K562 (cell line): Measurements from ENCODE around the gene GALNT13. TPM values are rescaled to one million over a fixed set of nuclear protein-coding genes. Genes with fewer than 3 reads are reported as not detected.

ENCODE experiments used
- ATAC-seq: fragments of 200-7000 bp; cut with Tn5 transposase; 3 replicates; pipeline ENCODE4 v1.9.1; 2020; ENCODE audit warnings: moderate library complexity
- BruUV-seq: library from RNA; stranded (reverse); fragments of 400-500 nt; replicated peaks from 2 replicates; lab custom pipeline; 2021; lab: Mats Ljungman, UMichigan
- CTCF ChIA-PET: fragments of 300-600 bp; formaldehyde crosslinking; extraction: SDS; loops from one replicate; lab custom pipeline; 2021; ENCODE audit warnings: low intra/inter-chr PET ratio; lab: Yijun Ruan, JAX
- POLR2A ChIA-PET: fragments of 300-600, 350-650 bp; sonication (Branson Sonifier 250); formaldehyde crosslinking; extraction: SDS; loops from one replicate; lab custom pipeline; 2021; ENCODE audit warnings: antibody characterized with exemption, inconsistent platforms; lab: Yijun Ruan, JAX
- DNase-seq, 4 experiments: peaks; one replicate each; pipeline versions ENCODE4 v3.0.0 to v3.0.0-alpha.2; 2011 to 2018; ENCODE audit warnings: low spot score in 3 of 4, mixed read lengths in 3 of 4; ENCODE audit errors: extremely low read depth in 1 of 4
- FAIRE-seq: peaks from 2 replicates; lab custom pipeline; 2011; peaks lifted over from hg19 to GRCh38; lab: Jason Lieb, UNC
- H2AFZ ChIP-seq: 2 replicates; pipeline ENCODE4 v1.6.0; 2011; ENCODE audit warnings: low read depth, low read length, control low read depth, inconsistent platforms
- H3K27ac ChIP-seq: fragments of 200-600 bp; 3 replicates; pipeline ENCODE4 v1.8.0; 2011; ENCODE audit warnings: low read depth, mild to moderate bottlenecking, control low read depth, inconsistent platforms, low read length, moderate library complexity, mixed read lengths; ENCODE audit errors: extremely low read depth
- H3K27me3 ChIP-seq, 2 experiments: fragments of 300-600 bp in 1 of 2; 2 replicates in 1 of 2; 3 replicates in 1 of 2; pipeline versions ENCODE4 v1.6.0 to v1.8.0; 2011; ENCODE audit warnings: inconsistent platforms in 2 of 2, low read length in 2 of 2, mild to moderate bottlenecking in 1 of 2, mixed read lengths in 1 of 2, moderate library complexity in 1 of 2; ENCODE audit not compliant: control insufficient read depth in 2 of 2, insufficient read depth in 2 of 2
- H3K36me3 ChIP-seq: fragments of 300-600 bp; 3 replicates; pipeline ENCODE4 v1.8.0; 2011; ENCODE audit warnings: mild to moderate bottlenecking, low read length, inconsistent platforms; ENCODE audit not compliant: control insufficient read depth, insufficient read depth
- H3K4me1 ChIP-seq, 2 experiments: fragments of 200-600 bp in 1 of 2; replicated peaks in 1 of 2; 2 replicates in 1 of 2; 3 replicates in 1 of 2; pipeline versions ENCODE4 v1.5.1 to v1.8.0; 2011; ENCODE audit warnings: inconsistent platforms in 2 of 2, low read length in 2 of 2, mild to moderate bottlenecking in 1 of 2, mixed read lengths in 1 of 2, moderate library complexity in 1 of 2; ENCODE audit not compliant: control insufficient read depth in 2 of 2, insufficient read depth in 2 of 2
- H3K4me2 ChIP-seq: 2 replicates; pipeline ENCODE4 v1.6.1; 2011; ENCODE audit warnings: low read length, control low read depth, inconsistent platforms, mixed read lengths; ENCODE audit not compliant: insufficient read depth
- H3K4me3 ChIP-seq: fragments of 200-600 bp; sonication (generic), shearing (Covaris generic); 2 replicates; pipeline ENCODE4 v1.5.1; 2016; ENCODE audit warnings: control low read depth, inconsistent platforms
- H3K79me2 ChIP-seq: fragments of 200-600 bp; 3 replicates; pipeline ENCODE4 v1.8.0; 2011; ENCODE audit warnings: low read length, inconsistent platforms; ENCODE audit not compliant: control insufficient read depth, insufficient read depth
- H3K9ac ChIP-seq, 2 experiments: 2 replicates each; pipeline versions ENCODE4 v1.6.0 to v1.6.1; 2011; ENCODE audit warnings: low read depth in 2 of 2, low read length in 2 of 2, control low read depth in 1 of 2, inconsistent platforms in 1 of 2, mild to moderate bottlenecking in 1 of 2, mixed read lengths in 1 of 2; ENCODE audit not compliant: insufficient read depth in 1 of 2
- H3K9me1 ChIP-seq: one replicate; pipeline ENCODE4 v1.6.0; 2011; ENCODE audit warnings: inconsistent platforms, mild to moderate bottlenecking, low read length, moderate library complexity; ENCODE audit not compliant: control insufficient read depth, insufficient read depth
- H3K9me3 ChIP-seq: replicated peaks from 2 replicates; pipeline ENCODE4 v1.5.1; 2011; ENCODE audit warnings: low read depth, low read length, inconsistent platforms; ENCODE audit not compliant: control insufficient read depth, insufficient read depth
- H4K20me1 ChIP-seq: replicated peaks from 2 replicates; pipeline ENCODE4 v1.6.1; 2011; ENCODE audit warnings: low read length, inconsistent platforms, mixed read lengths; ENCODE audit not compliant: control insufficient read depth, insufficient read depth
- ATF7 ChIP-seq: fragments of 450-650 bp; IDR thresholded peaks from 2 replicates; pipeline ENCODE4 v1.7.1; 2014; ENCODE audit warnings: mild to moderate bottlenecking, moderate library complexity
- CEBPG ChIP-seq, 3 experiments: fragments of 200-800 bp in 1 of 3; sonication (Bioruptor generic) in 1 of 3; sonication (generic) in 1 of 3; formaldehyde crosslinking in 1 of 3; IDR thresholded peaks in 2 of 3; conservative IDR thresholded peaks in 1 of 3; 2 replicates each; pipeline versions ENCODE4 v1.6.1 to v1.8.0; 2016 to 2022; ENCODE audit warnings: missing compliant biosample characterization in 2 of 3, missing genetic modification characterization in 2 of 3, mild to moderate bottlenecking in 1 of 3, missing genetic modification reagents in 1 of 3
- HLTF ChIP-seq: fragments of 450-650 bp; IDR thresholded peaks from 2 replicates; pipeline ENCODE4 v1.6.1; 2016
- SIN3B ChIP-seq: fragments of 450-650 bp; IDR thresholded peaks from 2 replicates; pipeline ENCODE4 v1.6.1; 2017; ENCODE audit warnings: low read depth, mild to moderate bottlenecking, moderate library complexity
- ZNF384 ChIP-seq: IDR thresholded peaks from 2 replicates; pipeline ENCODE4 v1.6.1; 2012; ENCODE audit warnings: low read depth, low read length, improper control_type of control experiment
- WGBS: fragments of 100-300 bp; shearing (Covaris generic); methylation state at CpG from one replicate; pipeline ENCODE4 v1.1.6; 2016; ENCODE audit warnings: low coverage, mixed read lengths; ENCODE audit not compliant: insufficient coverage; ENCODE audit errors: missing lambda C conversion rate; 5-methylcytosine and 5-hydroxymethylcytosine counted together
- in situ Hi-C: fragments of 300-500 bp; cut with MboI; formaldehyde crosslinking; loops from 4 replicates; pipeline ENCODE4 v1.15.0; 2018; ENCODE audit warnings: inconsistent platforms, mixed read lengths
- intact Hi-C: fragments of 100-400 bp; cut with micrococcal nuclease; formaldehyde crosslinking; loops from 2 replicates; pipeline ENCODE4 v1.14.2; 2022
- polyA plus RNA-seq, 8 experiments: library from polyadenylated mRNA; depleted of rRNA in 4 of 8; stranded (reverse) in 5 of 8; unstranded in 3 of 8; fragments of >200 nt; fragmentation: Nextera tagmentation in 2 of 8; fragmentation: Illumina TruSeq in 1 of 8; extraction: Ambion mirVana in 2 of 8; extraction: Trizol in 1 of 8; gene quantifications; 2 replicates each; pipeline versions ENCODE4 v1.2.1 to v1.2.3, GENCODE V29; 2011 to 2014; ENCODE audit warnings: inconsistent platforms in 1 of 8, missing spikeins in 1 of 8
- total RNA-seq, 7 experiments: library from RNA; depleted of rRNA in 6 of 7; stranded (reverse); fragments of >200 nt in 6 of 7; fragmentation: Illumina TruSeq in 2 of 7; extraction: Trizol in 2 of 7; gene quantifications; 2 replicates each; pipeline versions ENCODE4 v1.2.1 to v1.2.3, GENCODE V29; 2011 to 2021; ENCODE audit warnings: low replicate concordance in 1 of 7
- TF ChIP-seq, protein P1 (sequence below), 2 experiments: fragments of 450-650 bp in 1 of 2; sonication (generic) in 1 of 2; formaldehyde crosslinking in 1 of 2; IDR thresholded peaks; 2 replicates each; pipeline versions ENCODE4 v1.7.1 to v1.9.0; 2016 to 2022; ENCODE audit warnings: inconsistent platforms in 1 of 2, mild to moderate bottlenecking in 1 of 2, missing genetic modification reagents in 1 of 2

The GALNT13 gene
- total and polyA plus RNA-seq, 9 of the 15 experiments (the other 6 are each of a cell fraction or from before 2014, with no cell fraction given): not detected

DNA sequence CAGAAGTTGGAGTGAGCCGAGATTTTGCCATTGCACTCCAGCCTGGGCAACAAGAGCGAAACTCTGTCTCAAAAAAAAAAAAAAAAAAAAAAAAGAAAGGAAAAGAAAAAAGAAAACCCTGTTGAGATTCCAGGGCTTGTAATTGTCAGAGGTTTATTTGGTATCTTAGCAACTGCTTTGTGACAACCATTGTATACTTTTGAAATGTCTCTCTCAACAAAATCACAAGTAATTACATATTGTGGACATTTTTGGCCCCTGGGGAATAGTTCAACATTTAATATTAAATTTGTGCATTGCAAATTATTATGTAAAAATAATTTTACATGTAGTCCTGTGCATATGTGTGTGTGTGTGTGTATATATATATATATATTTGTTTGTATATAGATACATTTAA, 270.8 kb downstream of the GALNT13 start:
- ChIA-PET POLR2A (no interaction called here), CTCF (no interaction called here)
- no peaks in the 10 kb centered on the region for H4K20me1 ChIP-seq
- DNase-seq (no peak), FAIRE-seq (no peak), ATAC-seq (no peak)
- H3K4me1 ChIP-seq: no peaks in the 10 kb centered on the region
- H2AFZ ChIP-seq: no peak overlapping the region
- 0% methylated on average over 2 of the region's 2 CpGs for WGBS
- no peak overlapping the region for H3K4me3 ChIP-seq
- intact Hi-C loops: no loop called here
- no peaks in the 10 kb centered on the region for H3K36me3 ChIP-seq
- no peaks in the 10 kb centered on the region for H3K27me3 ChIP-seq
- no peak overlapping the region for H3K9ac ChIP-seq
- no peaks in the 10 kb centered on the region for H3K9me1 ChIP-seq
- no TSS peak for BruUV-seq
- in situ Hi-C loops: no loop called here
- H3K27ac ChIP-seq: no peak overlapping the region
- no peaks in the 10 kb centered on the region for H3K79me2 ChIP-seq
- no peak overlapping the region for H3K4me2 ChIP-seq
- no peaks in the 10 kb centered on the region for H3K9me3 ChIP-seq
- TF ChIP-seq, protein P1, sequence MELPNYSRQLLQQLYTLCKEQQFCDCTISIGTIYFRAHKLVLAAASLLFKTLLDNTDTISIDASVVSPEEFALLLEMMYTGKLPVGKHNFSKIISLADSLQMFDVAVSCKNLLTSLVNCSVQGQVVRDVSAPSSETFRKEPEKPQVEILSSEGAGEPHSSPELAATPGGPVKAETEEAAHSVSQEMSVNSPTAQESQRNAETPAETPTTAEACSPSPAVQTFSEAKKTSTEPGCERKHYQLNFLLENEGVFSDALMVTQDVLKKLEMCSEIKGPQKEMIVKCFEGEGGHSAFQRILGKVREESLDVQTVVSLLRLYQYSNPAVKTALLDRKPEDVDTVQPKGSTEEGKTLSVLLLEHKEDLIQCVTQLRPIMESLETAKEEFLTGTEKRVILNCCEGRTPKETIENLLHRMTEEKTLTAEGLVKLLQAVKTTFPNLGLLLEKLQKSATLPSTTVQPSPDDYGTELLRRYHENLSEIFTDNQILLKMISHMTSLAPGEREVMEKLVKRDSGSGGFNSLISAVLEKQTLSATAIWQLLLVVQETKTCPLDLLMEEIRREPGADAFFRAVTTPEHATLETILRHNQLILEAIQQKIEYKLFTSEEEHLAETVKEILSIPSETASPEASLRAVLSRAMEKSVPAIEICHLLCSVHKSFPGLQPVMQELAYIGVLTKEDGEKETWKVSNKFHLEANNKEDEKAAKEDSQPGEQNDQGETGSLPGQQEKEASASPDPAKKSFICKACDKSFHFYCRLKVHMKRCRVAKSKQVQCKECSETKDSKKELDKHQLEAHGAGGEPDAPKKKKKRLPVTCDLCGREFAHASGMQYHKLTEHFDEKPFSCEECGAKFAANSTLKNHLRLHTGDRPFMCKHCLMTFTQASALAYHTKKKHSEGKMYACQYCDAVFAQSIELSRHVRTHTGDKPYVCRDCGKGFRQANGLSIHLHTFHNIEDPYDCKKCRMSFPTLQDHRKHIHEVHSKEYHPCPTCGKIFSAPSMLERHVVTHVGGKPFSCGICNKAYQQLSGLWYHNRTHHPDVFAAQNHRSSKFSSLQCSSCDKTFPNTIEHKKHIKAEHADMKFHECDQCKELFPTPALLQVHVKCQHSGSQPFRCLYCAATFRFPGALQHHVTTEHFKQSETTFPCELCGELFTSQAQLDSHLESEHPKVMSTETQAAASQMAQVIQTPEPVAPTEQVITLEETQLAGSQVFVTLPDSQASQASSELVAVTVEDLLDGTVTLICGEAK (IDR thresholded peaks at IDR 0.05): no peak
- TF ChIP-seq, protein P1 (CRISPR knock-in tag; IDR thresholded peaks at IDR 0.05): no peak
- TF ChIP-seq ZNF384 (no peak), HLTF (no peak), SIN3B (no peak), ATF7 (no peak), CEBPG (CRISPR knock-in tag; IDR thresholded peaks at IDR 0.05) (no peak), CEBPG (tag; conservative IDR thresholded peaks at IDR 0.05 in 1 of 2, IDR thresholded peaks at IDR 0.05 in 1 of 2) (no peak)
